Renal cortex interstitium (tissue), 15 donors: Measurements from ENCODE around the gene SLC35A5. TPM values are rescaled to one million over a fixed set of nuclear protein-coding genes. Genes with fewer than 3 reads are reported as not detected.
"Not testable (repeated sequence)": the region's sequence is repeated elsewhere in the genome, so short reads cannot be mapped to it uniquely, and the experiment has no call there.

Source experiments
- DNase-seq, 11 donors: peaks; one replicate each; pipeline ENCODE4 v3.0.0-alpha.2; 2013; ENCODE audit warnings: low read depth in 9 of 11, low spot score in 4 of 11; ENCODE audit errors: extremely low read depth in 1 of 11
- long read RNA-seq, 16 experiments: transcript quantifications; one replicate each; lab custom pipeline, GENCODE V29; 2026
- polyA plus RNA-seq, 3 donors: library from polyadenylated mRNA; unstranded; fragments of 120-200 nt; gene quantifications; one replicate each; pipeline ENCODE4 v1.2.1, GENCODE V29; 2013; ENCODE audit not compliant: insufficient read length in 3 of 3

Gene SLC35A5
- polyA plus RNA-seq = 10 to 100 TPM; 60.3 to 74.0 (median 66.7) TPM
- long read RNA-seq, donor 1, full-length matches to known transcripts = 9 of 9 reads
- long read RNA-seq, donor 1, partial matches to known transcripts = 0 of 9 reads
- long read RNA-seq, donor 1, other reads (novel, unspliced or antisense) = 0 of 9 reads
- long read RNA-seq, donor 2, full-length matches to known transcripts = 10 of 42 reads
- long read RNA-seq, donor 2, partial matches to known transcripts = 32 of 42 reads
- long read RNA-seq, donor 2, other reads (novel, unspliced or antisense) = 0 of 42 reads
- long read RNA-seq, donor 3, full-length matches to known transcripts = 23 of 28 reads
- long read RNA-seq, donor 3, partial matches to known transcripts = 5 of 28 reads
- long read RNA-seq, donor 3, other reads (novel, unspliced or antisense) = 0 of 28 reads
- long read RNA-seq, donor 4, full-length matches to known transcripts = 14 of 83 reads
- long read RNA-seq, donor 4, partial matches to known transcripts = 31 of 83 reads
- long read RNA-seq, donor 4, other reads (novel, unspliced or antisense) = 38 of 83 reads
- long read RNA-seq, donor 5 = 0 reads
- long read RNA-seq, donor 6, full-length matches to known transcripts = 9 of 14 reads
- long read RNA-seq, donor 6, partial matches to known transcripts = 5 of 14 reads
- long read RNA-seq, donor 6, other reads (novel, unspliced or antisense) = 0 of 14 reads
- long read RNA-seq, donor 7, full-length matches to known transcripts = 21 of 89 reads
- long read RNA-seq, donor 7, partial matches to known transcripts = 68 of 89 reads
- long read RNA-seq, donor 7, other reads (novel, unspliced or antisense) = 0 of 89 reads
- long read RNA-seq, donor 8, full-length matches to known transcripts = 35 of 127 reads
- long read RNA-seq, donor 8, partial matches to known transcripts = 92 of 127 reads
- long read RNA-seq, donor 8, other reads (novel, unspliced or antisense) = 0 of 127 reads
- long read RNA-seq, donor 9, full-length matches to known transcripts = 10 of 10 reads
- long read RNA-seq, donor 9, partial matches to known transcripts = 0 of 10 reads
- long read RNA-seq, donor 9, other reads (novel, unspliced or antisense) = 0 of 10 reads
- long read RNA-seq, donor 10, full-length matches to known transcripts = 11 of 99 reads
- long read RNA-seq, donor 10, partial matches to known transcripts = 44 of 99 reads
- long read RNA-seq, donor 10, other reads (novel, unspliced or antisense) = 44 of 99 reads
- long read RNA-seq, donor 11, full-length matches to known transcripts = 11 of 11 reads
- long read RNA-seq, donor 11, partial matches to known transcripts = 0 of 11 reads
- long read RNA-seq, donor 11, other reads (novel, unspliced or antisense) = 0 of 11 reads
- long read RNA-seq, donor 12, full-length matches to known transcripts = 2 of 56 reads
- long read RNA-seq, donor 12, partial matches to known transcripts = 32 of 56 reads
- long read RNA-seq, donor 12, other reads (novel, unspliced or antisense) = 22 of 56 reads
- long read RNA-seq, donor 13, full-length matches to known transcripts = 19 of 19 reads
- long read RNA-seq, donor 13, partial matches to known transcripts = 0 of 19 reads
- long read RNA-seq, donor 13, other reads (novel, unspliced or antisense) = 0 of 19 reads
- long read RNA-seq, donor 14, full-length matches to known transcripts = 12 of 17 reads
- long read RNA-seq, donor 14, partial matches to known transcripts = 5 of 17 reads
- long read RNA-seq, donor 14, other reads (novel, unspliced or antisense) = 0 of 17 reads
- long read RNA-seq, donor 15, full-length matches to known transcripts = 5 of 13 reads
- long read RNA-seq, donor 15, partial matches to known transcripts = 0 of 13 reads
- long read RNA-seq, donor 15, other reads (novel, unspliced or antisense) = 8 of 13 reads
- long read RNA-seq, donor 16, full-length matches to known transcripts = 40 of 55 reads
- long read RNA-seq, donor 16, partial matches to known transcripts = 15 of 55 reads
- long read RNA-seq, donor 16, other reads (novel, unspliced or antisense) = 0 of 55 reads

DNA sequence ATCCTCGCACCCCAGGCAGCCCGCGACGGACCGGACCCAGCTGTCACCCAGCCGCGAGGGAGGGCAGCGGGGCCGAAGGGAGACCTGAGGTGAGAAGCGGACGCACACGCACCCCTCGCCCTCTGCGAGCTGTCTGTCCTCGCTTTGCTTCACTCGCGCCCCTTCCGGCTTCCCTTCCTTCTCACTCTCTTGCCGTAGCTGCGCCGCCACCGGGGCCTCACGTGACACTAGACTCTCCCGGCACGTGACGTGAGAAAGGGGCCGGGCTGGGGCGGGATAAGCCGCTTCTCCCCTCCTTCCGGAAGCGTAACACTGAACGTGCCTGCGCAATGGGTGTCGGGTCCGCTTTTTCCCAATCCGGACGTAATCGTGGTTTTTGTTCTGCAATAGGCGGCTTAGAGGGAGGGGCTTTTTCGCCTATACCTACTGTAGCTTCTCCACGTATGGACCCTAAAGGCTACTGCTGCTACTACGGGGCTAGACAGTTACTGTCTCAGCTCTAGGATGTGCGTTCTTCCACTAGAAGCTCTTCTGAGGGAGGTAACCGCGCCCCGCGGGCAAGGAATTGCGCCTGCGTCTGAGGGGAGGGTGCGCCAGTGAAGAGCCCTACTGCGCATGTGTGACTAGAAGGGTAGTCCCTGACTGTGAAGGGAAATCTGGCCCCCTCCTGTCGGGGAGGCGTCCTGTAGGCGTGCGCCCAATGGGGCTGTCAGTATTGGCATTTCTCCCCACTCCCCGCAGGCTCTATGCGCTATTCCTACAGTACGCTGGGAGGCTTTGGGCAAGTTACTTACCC lies at the start of gene SLC35A5, which contains the start of gene ATG3:
Gene SLC35A5 (plus strand): TSS at position 312 of the 796 bp plus-strand sequence. CDS start 1,359 bp downstream, outside the sequence.
Gene ATG3 (minus strand): TSS at position 229 of the 796 bp plus-strand sequence. CDS start 434 bp downstream, outside the sequence.
- peak; percentile 95 to 99 (median 98) for DNase-seq

- DNase-seq = no peak
These were observed 49.5 kb upstream of the SLC35A5 start for GRCh38 chr3:112512320-112512719.

DNA sequence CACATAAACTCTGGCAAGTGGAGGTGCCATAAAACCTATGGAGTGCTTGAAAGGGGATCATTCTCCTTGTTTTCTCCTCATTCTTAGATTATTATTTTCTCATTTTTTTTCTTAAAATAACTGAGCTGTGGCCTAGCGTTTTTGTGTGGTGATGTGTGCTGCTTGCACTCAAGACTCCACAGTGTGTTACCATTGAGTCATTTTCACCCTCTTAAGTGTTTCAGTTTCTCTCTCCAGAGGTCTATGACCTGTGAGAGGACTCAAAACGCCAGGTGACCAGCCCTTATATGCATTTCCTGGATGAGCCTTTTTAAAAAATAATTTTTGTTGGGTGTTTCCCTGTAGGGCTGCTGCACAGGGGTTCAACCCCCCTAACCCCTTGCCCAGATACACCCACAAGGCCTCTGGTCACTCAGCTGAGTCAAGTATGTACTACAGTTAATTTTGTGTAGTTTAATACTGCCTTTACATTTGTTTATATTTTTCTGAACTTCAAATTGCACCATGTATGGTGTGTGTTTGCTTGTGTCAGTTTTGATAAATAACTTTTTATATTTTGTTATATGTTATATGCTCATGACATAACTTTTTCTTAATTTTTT lies 47.2 kb upstream of the SLC35A5 start:
- no peak for DNase-seq

- not testable (repeated sequence) for DNase-seq
These were observed 42.9 kb upstream of the SLC35A5 start for GRCh38 chr3:112518970-112519369.

DNA sequence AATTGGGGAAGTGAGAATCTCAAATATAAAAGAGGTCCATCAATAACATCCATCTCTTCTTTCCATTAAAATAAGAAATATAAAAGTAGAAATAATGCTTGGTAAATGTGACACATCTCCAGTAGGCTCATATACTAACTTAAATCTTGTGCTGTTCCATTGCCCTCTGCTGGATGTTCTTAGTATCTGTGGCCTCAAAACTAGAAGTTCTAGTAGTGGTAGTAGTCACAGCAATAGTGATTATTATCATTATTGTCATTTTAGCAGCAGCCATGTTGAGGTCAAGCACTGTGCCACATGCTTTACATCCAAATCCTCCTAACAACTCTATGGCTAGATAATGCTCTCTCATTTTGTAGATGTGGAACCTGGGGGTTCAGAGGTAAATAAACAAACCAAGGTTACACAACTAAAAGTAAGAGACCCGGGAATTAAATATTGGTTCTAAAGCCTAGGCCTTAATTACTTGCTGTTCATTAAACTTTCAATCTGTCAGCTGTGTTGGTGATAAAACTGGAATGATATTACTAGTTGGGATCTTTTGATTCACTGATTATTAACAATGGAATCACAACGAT lies 42.3 kb upstream of the SLC35A5 start:
- peak; percentile 6 to 63 (median 37) for DNase-seq

DNA sequence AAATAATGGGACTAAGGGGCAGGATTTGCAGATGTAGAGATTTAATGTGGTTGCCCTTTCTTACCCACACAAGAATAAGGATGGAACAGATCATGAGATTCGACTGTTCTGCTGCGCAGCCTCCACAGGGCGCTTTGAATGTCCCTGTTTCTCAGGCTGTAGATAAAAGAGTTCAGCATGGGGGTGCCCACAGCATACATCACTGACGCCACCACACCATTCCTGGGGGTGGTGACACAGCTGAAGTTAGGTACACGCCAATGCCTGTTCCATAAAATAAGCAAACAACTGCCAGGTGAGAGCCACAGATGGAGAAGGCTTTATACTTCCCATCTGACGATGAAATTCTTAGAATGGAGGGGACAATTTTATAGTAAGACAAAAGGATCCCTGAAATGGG lies 37.7 kb upstream of the SLC35A5 start:
- DNase-seq = not testable (repeated sequence)

- DNase-seq = no peak
These were observed 31.3 kb upstream of the SLC35A5 start for GRCh38 chr3:112530573-112530972.

GRCh38 chr3:112531358-112531781 lies 30.5 kb upstream of the SLC35A5 start:
- DNase-seq = peak in 5 of 11 donors; percentile 4 to 25 (median 8)

- DNase-seq = no peak
These were observed 21.8 kb upstream of the SLC35A5 start for GRCh38 chr3:112539825-112540650.

- no peak for DNase-seq
These were observed 15.6 kb upstream of the SLC35A5 start for GRCh38 chr3:112546216-112546759.

DNA sequence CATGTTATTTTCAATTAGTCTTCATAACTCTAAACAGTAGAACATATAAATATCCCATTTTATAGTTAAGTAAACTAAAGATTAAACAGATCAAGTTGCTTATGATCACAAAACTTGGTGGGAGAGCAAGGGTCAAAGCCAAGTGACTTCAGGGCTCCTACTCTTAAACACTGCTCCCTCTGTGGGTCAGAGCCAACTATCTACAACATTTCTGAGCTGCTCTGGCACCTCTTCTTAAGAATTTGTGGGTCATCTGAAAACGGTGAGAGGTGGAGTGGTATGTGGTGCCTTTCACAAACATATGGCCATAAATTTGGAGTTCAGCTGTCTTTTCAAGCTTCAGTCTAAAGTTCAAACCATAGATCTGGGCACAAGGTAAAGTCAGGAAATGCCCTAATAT lies 11.0 kb upstream of the SLC35A5 start:
- no peak for DNase-seq

DNA sequence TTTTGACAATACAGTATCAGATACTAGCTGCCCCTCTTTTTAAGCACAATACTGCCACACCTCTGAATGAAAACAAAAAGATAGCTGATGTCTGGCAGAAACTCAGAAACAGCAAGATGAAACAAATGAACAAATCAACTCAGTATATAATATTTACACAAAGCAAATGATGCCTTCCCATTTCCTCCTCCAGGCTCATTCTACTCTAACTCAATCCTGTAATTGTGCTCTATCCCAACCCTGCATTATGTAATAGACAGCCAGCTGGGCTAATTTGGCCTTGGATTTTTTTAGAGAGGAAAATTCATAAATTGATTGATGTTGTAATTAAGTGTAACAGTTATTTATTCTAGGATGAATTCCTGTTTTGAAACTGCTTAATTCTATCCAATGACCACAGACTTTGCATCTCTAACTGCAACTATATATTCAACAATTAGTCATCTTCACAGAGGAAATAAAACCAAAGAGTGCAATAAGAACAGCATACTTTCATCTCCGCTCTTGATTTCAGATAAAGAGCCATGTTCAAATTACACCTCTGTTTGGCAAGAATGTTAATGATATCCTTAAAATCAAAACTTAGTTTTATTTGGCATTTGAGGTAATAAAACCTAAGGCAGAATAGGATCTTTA lies 6.2 kb upstream of the SLC35A5 start:
- DNase-seq = no peak

DNA sequence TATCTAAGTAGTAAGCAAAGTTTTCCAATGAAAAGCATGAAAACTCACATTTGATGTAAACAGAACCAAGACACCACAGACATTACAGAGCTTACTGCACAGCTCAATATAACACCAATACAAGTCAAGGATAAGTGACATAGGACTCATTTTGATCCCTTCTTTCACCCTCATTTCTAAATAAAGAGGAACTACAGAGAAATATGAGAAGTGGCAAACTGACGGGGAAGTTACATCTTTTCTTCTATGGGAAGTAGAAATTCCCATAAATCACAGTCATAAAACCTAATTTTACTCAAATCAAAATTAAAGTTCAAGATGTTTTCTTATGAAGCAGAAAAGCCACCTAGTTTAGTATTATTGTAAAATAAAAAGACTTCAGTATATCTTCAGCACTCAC lies 3.9 kb upstream of the SLC35A5 start:
- DNase-seq = no peak

DNA sequence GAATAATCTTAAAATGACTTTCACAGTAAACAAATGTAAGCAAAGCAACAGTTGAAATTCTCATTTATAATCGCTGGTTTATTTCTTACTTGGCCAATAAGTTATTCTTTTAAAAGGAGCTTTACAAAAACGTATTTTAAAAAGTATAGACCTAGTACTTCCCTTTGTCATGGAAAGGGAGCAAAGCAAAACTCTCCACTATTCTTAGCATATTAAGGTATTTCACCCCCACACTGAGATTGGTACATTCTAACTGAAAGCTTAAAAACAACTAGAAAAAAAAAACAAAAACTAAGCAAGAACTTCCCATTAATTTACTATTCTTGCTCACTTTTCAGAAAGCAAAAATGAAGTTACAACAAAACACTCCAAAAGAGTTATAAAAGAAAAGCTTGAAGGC lies 1.5 kb upstream of the SLC35A5 start:
- peak in 1 of 11 donors; percentile 7 for DNase-seq
